GM12875 (cell line): Measurements from ENCODE around the gene GUCY1A1.

Source experiments
- H3K4me3 ChIP-seq: one replicate; pipeline ENCODE4 v1.5.1; 2011; ENCODE audit warnings: low read depth, low read length, control low read depth
- TF ChIP-seq, protein P1 (sequence below): IDR thresholded peaks from 2 replicates; pipeline ENCODE4 v1.5.1; 2011; ENCODE audit warnings: low read depth, mild to moderate bottlenecking, control low read depth, inconsistent platforms, low read length, moderate library complexity, borderline replicate concordance; ENCODE audit not compliant: insufficient read depth

The GUCY1A1 gene

DNA sequence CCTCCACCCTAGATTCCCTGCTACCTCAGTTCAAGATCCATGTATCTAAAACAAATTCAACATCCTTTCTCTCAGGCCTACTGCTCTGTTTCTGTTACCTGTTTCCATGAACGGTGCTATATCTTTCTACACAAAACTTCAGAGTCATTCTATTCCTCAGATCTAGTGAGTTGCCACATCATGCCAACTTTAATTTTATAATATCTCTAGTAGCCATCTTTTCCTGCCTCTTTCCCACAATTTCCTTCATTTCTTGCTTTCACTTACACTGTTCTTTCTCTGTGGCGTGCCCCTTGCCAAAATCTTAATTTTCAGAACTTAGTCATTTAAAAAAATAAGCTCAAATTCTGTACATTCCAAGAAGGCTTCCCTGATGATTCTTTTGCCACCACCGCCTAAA is 15.2 kb downstream of the GUCY1A1 start:
- no peak overlapping the region for H3K4me3 ChIP-seq
- TF ChIP-seq, protein P1, sequence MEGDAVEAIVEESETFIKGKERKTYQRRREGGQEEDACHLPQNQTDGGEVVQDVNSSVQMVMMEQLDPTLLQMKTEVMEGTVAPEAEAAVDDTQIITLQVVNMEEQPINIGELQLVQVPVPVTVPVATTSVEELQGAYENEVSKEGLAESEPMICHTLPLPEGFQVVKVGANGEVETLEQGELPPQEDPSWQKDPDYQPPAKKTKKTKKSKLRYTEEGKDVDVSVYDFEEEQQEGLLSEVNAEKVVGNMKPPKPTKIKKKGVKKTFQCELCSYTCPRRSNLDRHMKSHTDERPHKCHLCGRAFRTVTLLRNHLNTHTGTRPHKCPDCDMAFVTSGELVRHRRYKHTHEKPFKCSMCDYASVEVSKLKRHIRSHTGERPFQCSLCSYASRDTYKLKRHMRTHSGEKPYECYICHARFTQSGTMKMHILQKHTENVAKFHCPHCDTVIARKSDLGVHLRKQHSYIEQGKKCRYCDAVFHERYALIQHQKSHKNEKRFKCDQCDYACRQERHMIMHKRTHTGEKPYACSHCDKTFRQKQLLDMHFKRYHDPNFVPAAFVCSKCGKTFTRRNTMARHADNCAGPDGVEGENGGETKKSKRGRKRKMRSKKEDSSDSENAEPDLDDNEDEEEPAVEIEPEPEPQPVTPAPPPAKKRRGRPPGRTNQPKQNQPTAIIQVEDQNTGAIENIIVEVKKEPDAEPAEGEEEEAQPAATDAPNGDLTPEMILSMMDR = no peak

- TF ChIP-seq, protein P1 = no peak
- H3K4me3 ChIP-seq = no peak overlapping the region
Measured at GRCh38 chr4:155684423-155684822, 17.8 kb downstream of the GUCY1A1 start.

DNA sequence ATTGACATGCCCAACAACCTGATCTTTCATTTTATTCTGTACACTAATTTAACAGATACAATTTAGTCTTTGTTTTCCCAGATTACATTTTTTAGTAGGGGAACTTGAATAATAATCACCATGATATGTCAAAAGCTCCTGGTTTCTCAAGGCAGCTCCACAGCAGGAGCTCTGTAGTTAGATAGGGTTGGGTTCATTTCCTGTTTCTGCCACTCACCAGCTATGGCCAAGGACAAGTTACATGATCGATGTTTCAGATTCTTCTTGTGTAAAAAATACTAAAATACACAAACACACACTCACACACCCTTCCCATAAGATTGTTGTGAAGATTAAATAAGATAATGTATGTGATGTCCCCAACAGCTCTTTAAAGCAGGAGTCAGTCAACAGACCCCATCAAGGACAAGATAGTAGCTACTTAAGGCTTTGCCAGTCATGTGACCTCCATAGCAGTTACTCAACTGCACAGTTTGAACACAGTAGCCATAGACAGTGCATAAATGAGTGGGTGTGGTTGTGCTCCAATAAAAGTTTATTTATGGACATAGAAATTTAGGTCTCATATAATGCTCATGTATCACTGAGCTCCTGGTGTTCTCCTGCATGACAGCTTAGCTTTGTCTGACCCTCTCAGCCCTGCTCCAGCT is 18.4 kb downstream of the GUCY1A1 start:
- H3K4me3 ChIP-seq = no peak overlapping the region
- TF ChIP-seq, protein P1 = no peak

DNA sequence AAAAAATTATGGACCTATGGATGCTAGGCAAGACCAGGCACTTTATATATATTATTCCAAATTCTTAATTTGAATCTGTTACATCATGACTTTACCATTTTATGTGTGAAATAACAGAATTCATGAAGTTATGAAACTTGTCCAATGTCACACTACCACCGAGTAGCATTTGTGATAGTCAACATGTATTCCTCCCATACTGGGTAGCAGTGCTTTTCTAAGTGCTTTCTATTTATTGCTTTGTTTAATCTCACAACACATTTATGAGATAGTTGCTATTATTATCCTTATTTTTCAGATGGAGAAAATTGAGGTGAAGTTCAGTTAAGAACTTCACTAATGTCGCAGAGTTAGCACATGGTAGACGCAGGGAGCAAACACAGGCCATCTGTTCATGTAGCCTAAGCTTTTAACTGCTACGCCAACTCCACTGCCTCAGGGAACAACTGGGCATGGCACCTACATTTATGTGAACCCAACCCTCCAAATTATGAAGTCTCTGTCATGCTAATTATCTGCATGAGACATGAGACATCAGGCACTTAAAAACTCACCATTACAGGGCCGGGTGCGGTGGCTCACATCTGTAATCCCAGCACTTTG is 20.8 kb downstream of the GUCY1A1 start:
- no peak overlapping the region for H3K4me3 ChIP-seq
- TF ChIP-seq, protein P1 = no peak

GRCh38 chr4:155688211-155688610 is 21.6 kb downstream of the GUCY1A1 start:
- TF ChIP-seq, protein P1 = no peak
- no peak overlapping the region for H3K4me3 ChIP-seq

- H3K4me3 ChIP-seq = no peak overlapping the region
- TF ChIP-seq, protein P1 = no peak
Measured at GRCh38 chr4:155688860-155689259, 22.2 kb downstream of the GUCY1A1 start.
